ENCODE data around the gene SLFN12L.
"Not testable (repeated sequence)": the region's sequence is repeated elsewhere in the genome, so short reads cannot be mapped to it uniquely, and the experiment has no call there.

The SLFN12L gene

DNA sequence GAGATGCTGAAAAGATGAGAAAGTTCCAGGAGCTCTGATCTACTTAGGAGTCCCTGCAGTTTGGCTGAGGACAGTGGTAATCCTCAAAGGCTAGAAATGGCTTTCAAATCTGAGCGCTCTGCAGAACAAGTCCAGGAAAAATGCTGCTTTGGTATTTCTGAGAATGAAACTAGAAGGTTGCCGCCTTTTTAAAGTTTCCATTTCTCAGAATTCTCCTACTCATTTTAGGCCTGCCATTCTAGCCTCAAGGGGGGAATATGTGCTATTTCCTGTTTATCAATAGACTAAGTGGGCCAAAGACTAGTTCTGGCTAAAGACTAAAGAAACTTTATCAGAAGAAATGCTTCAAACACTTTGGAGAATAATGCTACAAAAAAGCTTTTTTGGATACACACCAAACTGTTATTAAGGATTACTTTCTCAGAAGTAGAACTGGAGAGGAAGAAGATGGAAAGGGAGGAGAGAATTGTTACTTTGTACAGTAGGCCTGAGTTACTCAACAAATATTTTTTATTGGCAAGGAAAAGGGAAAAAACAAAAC, at the start of gene SLFN12L:
SLFN12L (minus strand) TSS at position 78 of the 541 bp plus-strand sequence. CDS start 15,314 bp downstream, outside the sequence.
- peak; percentile 85 for DNase-seq

DNA sequence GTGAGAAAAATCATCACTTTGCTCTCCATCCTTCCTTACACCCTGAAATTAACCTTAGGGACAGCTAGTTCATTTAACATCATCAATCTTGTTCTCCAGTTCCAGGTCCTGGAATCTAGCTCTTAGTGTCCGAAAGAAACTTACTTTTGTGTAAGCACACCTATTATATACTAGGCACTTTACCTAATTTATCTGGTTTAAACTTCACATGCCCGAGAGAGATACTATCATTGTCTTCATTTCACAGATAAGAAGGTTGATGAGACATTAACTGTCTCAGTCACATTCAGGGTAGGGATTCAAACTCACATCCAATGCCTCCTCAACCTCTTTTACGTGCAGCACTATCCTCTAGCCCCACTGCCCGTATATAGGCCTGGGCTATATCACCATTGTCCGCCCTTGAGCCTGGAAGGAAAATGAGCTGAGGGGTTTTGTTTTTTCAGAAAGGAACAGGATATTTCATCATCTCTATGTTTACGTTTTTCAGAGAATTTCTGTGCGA, 49.1 kb upstream of the SLFN12L start:
- no peak for DNase-seq

DNA sequence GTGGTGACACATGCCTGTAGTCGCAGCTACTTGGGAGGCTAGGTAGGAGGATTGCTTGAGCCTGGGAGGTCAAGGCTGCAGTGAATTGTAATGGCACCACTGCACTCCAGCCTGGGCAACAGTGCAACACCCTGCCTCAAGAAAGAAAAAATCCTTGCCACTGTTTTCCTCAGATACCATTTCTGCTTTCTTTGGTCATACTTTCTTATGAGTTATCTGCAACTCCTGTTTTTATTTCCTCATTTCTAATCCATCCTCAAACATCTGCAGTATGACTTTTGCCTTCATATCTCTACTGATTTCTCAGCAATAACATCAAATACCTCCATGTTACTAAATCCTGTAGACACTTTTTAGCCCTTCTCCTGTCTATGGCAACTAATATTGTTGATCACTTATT, 46.6 kb upstream of the SLFN12L start:
- peak; percentile 65 for DNase-seq

- DNase-seq, result no peak
Observed at GRCh38 chr17:35578929-35579432, 41.5 kb upstream of the SLFN12L start.

DNA sequence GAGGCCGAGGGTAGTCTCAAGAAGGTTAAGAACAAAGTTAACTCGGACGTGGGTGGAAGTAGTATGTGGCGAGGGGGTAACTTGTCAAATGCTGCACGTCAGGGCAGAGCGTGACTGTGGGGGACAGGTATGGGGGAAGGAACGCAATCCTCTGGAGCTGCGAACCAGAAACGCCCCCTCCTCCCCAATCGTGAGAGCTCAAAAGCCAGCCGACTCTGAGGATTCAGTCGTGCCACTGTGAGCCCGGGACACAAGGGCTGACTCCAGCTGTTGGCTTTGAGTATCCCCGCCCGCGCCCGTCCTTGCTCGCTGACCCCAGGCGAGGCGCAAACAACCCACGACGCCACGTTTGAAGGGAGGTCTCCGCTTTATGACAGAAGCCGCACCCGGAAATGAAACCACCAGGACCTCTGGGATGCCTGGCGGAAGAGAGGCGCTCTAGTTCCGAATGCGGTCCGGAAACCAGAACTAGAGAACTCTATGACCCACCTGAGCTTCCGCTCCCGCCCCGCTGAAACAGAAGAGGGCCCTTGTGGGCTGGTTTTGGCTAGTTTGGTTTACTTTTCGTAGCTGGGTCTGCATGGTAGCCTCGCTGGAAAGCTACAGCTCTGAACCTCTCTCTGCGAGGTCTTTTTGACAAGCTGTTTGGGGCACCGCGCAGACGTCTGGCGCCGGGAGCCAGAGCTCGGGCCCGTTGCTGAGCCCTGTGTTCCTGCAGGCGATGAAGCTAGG, 40.9 kb upstream of the SLFN12L start, which contains the start of gene PEX12:
PEX12 (minus strand) TSS at position 375 of the 732 bp plus-strand sequence. CDS start 550 bp downstream, outside the sequence.
- DNase-seq, result peak; percentile 78

DNA sequence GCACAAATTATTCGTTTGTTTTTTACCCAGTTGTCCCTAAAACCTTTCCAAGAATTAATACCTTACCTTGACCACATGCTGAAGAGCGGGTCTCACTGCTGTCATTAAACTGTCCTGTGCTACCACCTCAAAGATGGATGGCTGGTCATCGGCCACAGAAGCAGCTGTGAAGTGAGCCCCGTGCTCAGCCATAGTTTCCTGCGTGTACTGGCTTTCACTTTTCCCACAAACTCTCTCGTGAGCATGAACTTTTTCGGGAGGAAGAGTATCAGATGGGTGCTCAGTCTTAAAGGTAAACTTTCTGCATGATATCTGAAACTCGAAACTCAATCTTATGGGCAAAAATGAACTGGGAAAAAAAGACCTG, 40.3 kb upstream of the SLFN12L start:
- peak; percentile 17 for DNase-seq

GRCh38 chr17:35575759-35576158, 38.3 kb upstream of the SLFN12L start:
- DNase-seq, result no peak

- DNase-seq, result no peak
Observed at GRCh38 chr17:35569405-35569804, 31.9 kb upstream of the SLFN12L start.

DNA sequence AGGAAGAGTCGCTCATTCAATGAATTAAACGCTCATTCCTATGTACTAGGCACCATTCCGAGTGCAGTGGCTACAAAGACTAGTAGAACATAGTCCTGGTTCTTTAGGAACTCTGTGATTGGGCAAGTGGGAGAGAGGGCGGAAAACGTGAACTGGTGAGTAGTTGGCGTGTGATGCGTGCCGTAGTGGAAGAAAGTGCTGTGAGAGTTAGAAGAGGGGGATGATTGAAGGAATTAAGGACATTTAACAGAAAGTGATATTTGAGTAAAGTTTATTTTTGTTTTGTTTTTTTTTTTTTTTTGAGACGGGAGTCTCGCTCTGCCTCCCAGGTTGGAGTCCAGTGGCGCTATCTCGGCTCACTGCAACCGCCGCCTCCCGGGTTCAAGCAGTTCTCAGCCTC, 31.1 kb upstream of the SLFN12L start:
- peak; percentile 74 for DNase-seq

GRCh38 chr17:35566968-35567367, 29.5 kb upstream of the SLFN12L start:
- DNase-seq, result no peak

GRCh38 chr17:35563181-35563580, 25.7 kb upstream of the SLFN12L start:
- DNase-seq, result not testable (repeated sequence)

GRCh38 chr17:35560703-35561102, 23.2 kb upstream of the SLFN12L start, which contains the start of gene SLFN14:
TSS of gene SLFN14 (minus strand) at chr17:35560819. CDS start at chr17:35558062, 2,757 bp downstream.
- DNase-seq, result peak; percentile 13

GRCh38 chr17:35559495-35560210, 22.2 kb upstream of the SLFN12L start:
- no peak for DNase-seq

GRCh38 chr17:35557353-35557752, 19.9 kb upstream of the SLFN12L start:
- no peak for DNase-seq

DNA sequence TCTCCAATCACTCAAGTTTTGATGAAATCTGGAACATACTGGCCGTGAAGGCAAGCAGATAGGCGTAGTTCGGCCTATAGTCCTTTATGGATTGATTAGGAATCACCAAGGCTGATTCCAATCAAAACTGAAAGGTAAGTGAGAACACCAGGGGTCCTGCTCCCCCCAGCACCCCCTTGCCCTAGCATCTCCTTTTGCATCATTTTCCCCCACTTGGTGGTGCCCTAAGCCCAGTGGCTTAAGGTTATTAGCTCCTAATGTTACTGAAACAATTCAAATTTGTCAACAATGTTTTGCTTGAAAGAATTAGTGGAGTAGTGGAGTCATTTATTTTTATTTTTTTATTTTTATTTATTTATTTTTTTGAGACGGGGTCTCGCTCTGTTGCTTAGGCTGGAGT, 18.2 kb upstream of the SLFN12L start:
- no peak for DNase-seq

GRCh38 chr17:35554668-35555067, 17.2 kb upstream of the SLFN12L start:
- no peak for DNase-seq

- DNase-seq, result no peak
Observed at GRCh38 chr17:35553310-35553709, 15.8 kb upstream of the SLFN12L start.

DNA sequence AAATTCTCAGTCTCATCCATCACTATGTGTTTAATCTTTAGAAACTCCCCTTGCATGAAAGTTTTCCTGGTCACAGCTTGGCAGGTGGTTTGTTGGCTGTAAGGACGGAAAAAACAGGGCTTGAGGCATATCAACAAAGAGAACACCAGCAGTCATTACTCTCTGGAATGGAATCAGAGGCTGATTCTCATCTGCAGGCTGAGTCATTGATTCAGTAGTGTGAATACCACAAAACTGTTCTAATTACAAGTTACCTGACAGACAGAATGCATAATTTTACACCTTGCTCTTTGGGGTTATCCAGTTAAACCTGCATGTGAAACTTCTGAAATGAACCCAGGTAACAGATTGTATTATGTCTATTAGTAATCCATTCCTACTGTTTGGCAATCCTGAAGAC, 11.5 kb upstream of the SLFN12L start:
- no peak for DNase-seq

DNA sequence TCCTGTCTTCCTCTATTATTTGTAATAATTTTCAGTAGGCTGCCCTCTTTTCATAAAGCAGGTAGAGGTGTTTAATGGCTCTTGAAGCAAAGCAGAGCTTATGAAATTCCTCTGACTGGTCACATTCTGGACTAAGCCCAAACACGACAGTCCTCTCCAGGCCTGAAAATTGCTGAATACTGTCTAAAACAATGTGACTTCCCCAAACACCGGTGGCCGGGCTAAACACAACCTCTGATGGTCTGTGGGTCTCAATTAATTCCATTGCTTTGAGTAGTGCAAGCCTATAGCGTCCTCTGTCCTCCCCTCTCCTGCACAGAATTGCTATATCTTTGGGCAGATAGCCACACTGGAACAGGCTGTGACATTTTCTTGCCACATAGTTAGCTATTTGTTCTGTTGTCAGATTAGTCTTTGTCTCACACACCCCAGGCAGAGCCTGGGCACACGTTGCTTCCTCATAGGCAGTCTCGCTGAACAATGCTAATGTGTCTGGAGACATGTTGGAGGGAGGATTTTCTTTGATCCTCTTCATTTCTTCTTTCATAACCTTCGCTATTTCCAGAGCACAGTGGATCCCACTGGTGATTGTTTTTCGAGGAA, 10.8 kb upstream of the SLFN12L start:
- no peak for DNase-seq

GRCh38 chr17:35546487-35546886, 9.0 kb upstream of the SLFN12L start:
- DNase-seq, result peak; percentile 83

DNA sequence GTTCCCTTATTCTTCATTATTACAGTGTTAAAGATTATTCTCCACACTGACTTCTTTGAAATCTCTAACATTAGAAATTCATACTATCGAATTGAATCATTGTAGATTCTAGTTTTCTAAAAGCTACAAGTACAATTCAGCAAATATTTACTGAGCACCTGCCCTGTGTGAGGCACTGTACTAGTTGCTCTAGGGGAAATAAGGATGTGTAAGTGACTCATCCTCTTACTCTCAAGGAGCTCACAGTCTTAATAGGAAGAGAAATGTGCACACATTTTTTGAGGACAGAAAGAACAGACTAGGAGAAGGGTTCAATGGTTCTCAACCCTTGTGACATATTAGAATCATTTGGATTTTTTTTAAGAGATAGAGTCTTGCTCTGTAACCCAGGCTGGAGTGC, 7.7 kb upstream of the SLFN12L start:
- peak; percentile 19 for DNase-seq

GRCh38 chr17:35543856-35544255, 6.4 kb upstream of the SLFN12L start:
- DNase-seq, result no peak

DNA sequence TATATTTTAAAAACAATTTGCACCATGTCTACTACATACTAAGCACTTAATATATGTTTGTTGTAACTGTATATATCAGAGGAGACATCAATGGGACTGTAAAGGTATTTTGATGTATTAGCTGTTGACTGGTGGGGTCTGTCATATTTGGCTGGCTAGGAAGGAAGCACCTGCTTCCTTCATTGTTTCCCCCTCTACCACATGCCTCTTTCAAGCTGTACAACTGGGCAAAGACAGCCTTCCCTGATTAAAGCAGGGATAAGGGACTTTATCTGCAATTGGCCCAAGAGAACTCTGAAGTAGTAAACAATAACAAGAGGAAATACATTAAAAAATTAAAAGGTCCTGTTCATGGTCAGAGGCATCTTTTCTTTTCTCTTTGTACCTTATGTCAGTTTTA, 5.5 kb upstream of the SLFN12L start:
- DNase-seq, result no peak

Data from inflammatory macrophage treated with lipopolysaccharide for 4 hours (primary cell).